Measurements from ENCODE around the gene BUD13. TPM values are rescaled to one million over a fixed set of nuclear protein-coding genes. Genes with fewer than 3 reads are reported as not detected.
A peak's percentile ranks its signal among the peaks of the same experiment; 100 is the strongest.

BUD13 gene
- total and polyA plus RNA-seq, 2 of the 13 experiments (the other 11 are each of a cell fraction or from before 2014, with no cell fraction given): 13.3 to 25.9 TPM

DNA sequence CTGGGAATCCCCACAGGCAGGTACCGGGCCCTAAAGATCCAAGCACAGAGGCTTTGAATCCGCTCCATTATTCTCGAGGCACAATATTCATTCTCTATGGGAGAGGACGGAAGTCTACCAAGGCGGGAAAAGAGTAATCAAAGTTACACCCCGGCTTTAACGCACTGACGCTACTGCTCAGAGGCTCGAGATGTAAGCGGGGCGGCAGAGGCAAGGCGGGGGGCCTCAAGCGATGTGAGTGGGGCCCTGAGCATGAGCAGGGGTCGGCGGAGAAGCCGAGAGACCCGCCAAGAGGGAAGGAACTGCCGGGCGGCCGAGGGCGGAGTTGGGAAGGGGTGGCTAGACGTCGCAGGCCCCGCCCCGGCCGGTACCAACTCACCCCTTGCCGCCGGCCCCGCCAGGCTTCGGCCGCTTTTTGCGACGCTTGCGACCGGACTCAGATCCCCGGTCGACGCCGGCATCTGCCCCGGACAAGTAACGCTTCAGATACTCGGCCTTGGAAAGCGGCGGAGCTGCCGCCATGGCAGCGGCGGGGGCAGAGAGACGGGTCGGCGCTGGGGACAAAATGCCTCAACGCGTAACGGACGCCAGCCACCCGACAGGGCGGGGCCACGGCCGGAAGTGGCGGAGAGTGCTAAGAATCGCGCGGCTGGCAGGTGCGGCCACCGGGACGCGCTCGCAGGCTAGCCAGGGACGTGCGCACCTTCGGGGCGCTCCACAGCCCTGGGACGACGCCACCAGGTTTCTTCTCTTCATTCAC is at the start of gene BUD13 (continued):
- no peak for TF ChIP-seq SP140L (CRISPR knock-in tag; IDR thresholded peaks at IDR 0.05; ENCODE audit: borderline replicate concordance)
- 0 out of 2 replicates have a peak, but pooled peaks have one; percentile 37 for TF ChIP-seq ZBTB7B (CRISPR knock-in tag; IDR thresholded peaks at IDR 0.05)
- TF ChIP-seq POLR2AphosphoS2 (IDR thresholded peaks at IDR 0.05; ENCODE audit: low read depth, low read length): no peak
- 0 out of 2 replicates have a peak, but pooled peaks have one; percentile 56 for TF ChIP-seq ZFP82 (CRISPR knock-in tag; IDR thresholded peaks at IDR 0.05; ENCODE audit: borderline replicate concordance)
- TF ChIP-seq, protein P1, sequence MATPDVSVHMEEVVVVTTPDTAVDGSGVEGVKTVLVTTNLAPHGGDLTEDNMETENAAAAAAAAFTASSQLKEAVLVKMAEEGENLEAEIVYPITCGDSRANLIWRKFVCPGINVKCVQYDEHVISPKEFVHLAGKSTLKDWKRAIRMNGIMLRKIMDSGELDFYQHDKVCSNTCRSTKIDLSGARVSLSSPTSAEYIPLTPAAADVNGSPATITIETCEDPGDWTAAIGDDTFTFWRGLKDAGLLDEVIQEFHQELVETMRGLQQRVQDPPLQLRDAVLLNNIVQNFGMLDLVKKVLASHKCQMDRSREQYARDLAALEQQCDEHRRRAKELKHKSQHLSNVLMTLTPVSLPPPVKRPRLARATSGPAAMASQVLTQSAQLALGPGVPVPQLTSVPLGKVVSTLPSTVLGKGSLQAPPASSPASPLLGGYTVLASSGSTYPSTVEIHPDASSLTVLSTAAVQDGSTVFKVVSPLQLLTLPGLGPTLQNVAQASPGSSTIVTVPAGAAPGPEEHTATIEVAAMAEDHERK (CRISPR knock-in tag; IDR thresholded peaks at IDR 0.05; ENCODE audit: low read depth): 0 out of 2 replicates have a peak, but pooled peaks have one; percentile 41
- TF ChIP-seq KDM4B (CRISPR knock-in tag; IDR thresholded peaks at IDR 0.05): peak; percentile 72; the same call in 1 of the 2 replicates
- TF ChIP-seq, protein P2, sequence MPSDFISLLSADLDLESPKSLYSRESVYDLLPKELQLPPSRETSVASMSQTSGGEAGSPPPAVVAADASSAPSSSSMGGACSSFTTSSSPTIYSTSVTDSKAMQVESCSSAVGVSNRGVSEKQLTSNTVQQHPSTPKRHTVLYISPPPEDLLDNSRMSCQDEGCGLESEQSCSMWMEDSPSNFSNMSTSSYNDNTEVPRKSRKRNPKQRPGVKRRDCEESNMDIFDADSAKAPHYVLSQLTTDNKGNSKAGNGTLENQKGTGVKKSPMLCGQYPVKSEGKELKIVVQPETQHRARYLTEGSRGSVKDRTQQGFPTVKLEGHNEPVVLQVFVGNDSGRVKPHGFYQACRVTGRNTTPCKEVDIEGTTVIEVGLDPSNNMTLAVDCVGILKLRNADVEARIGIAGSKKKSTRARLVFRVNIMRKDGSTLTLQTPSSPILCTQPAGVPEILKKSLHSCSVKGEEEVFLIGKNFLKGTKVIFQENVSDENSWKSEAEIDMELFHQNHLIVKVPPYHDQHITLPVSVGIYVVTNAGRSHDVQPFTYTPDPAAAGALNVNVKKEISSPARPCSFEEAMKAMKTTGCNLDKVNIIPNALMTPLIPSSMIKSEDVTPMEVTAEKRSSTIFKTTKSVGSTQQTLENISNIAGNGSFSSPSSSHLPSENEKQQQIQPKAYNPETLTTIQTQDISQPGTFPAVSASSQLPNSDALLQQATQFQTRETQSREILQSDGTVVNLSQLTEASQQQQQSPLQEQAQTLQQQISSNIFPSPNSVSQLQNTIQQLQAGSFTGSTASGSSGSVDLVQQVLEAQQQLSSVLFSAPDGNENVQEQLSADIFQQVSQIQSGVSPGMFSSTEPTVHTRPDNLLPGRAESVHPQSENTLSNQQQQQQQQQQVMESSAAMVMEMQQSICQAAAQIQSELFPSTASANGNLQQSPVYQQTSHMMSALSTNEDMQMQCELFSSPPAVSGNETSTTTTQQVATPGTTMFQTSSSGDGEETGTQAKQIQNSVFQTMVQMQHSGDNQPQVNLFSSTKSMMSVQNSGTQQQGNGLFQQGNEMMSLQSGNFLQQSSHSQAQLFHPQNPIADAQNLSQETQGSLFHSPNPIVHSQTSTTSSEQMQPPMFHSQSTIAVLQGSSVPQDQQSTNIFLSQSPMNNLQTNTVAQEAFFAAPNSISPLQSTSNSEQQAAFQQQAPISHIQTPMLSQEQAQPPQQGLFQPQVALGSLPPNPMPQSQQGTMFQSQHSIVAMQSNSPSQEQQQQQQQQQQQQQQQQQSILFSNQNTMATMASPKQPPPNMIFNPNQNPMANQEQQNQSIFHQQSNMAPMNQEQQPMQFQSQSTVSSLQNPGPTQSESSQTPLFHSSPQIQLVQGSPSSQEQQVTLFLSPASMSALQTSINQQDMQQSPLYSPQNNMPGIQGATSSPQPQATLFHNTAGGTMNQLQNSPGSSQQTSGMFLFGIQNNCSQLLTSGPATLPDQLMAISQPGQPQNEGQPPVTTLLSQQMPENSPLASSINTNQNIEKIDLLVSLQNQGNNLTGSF (CRISPR knock-in tag; IDR thresholded peaks at IDR 0.05): peak; percentile 61
- no peak for TF ChIP-seq NFRKB (IDR thresholded peaks at IDR 0.05)
- TF ChIP-seq ZIK1 (CRISPR knock-in tag; IDR thresholded peaks at IDR 0.05; ENCODE audit: borderline replicate concordance, low read depth): peak; percentile 72; the same call in 1 of the 2 replicates
- TF ChIP-seq, protein P3, sequence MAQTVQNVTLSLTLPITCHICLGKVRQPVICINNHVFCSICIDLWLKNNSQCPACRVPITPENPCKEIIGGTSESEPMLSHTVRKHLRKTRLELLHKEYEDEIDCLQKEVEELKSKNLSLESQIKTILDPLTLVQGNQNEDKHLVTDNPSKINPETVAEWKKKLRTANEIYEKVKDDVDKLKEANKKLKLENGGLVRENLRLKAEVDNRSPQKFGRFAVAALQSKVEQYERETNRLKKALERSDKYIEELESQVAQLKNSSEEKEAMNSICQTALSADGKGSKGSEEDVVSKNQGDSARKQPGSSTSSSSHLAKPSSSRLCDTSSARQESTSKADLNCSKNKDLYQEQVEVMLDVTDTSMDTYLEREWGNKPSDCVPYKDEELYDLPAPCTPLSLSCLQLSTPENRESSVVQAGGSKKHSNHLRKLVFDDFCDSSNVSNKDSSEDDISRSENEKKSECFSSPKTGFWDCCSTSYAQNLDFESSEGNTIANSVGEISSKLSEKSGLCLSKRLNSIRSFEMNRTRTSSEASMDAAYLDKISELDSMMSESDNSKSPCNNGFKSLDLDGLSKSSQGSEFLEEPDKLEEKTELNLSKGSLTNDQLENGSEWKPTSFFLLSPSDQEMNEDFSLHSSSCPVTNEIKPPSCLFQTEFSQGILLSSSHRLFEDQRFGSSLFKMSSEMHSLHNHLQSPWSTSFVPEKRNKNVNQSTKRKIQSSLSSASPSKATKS (CRISPR knock-in tag; IDR thresholded peaks at IDR 0.05): no peak
- TF ChIP-seq NFKB2 (CRISPR knock-in tag; IDR thresholded peaks at IDR 0.05; ENCODE audit: borderline replicate concordance): peak; percentile 94
- no peak for TF ChIP-seq GPN1 (CRISPR knock-in tag; IDR thresholded peaks at IDR 0.05; ENCODE audit: borderline replicate concordance)
- TF ChIP-seq, protein P4, sequence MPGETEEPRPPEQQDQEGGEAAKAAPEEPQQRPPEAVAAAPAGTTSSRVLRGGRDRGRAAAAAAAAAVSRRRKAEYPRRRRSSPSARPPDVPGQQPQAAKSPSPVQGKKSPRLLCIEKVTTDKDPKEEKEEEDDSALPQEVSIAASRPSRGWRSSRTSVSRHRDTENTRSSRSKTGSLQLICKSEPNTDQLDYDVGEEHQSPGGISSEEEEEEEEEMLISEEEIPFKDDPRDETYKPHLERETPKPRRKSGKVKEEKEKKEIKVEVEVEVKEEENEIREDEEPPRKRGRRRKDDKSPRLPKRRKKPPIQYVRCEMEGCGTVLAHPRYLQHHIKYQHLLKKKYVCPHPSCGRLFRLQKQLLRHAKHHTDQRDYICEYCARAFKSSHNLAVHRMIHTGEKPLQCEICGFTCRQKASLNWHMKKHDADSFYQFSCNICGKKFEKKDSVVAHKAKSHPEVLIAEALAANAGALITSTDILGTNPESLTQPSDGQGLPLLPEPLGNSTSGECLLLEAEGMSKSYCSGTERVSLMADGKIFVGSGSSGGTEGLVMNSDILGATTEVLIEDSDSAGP (CRISPR knock-in tag; IDR thresholded peaks at IDR 0.05; ENCODE audit: borderline replicate concordance): peak; percentile 92; the same call in 1 of the 2 replicates
- TF ChIP-seq, protein P5, sequence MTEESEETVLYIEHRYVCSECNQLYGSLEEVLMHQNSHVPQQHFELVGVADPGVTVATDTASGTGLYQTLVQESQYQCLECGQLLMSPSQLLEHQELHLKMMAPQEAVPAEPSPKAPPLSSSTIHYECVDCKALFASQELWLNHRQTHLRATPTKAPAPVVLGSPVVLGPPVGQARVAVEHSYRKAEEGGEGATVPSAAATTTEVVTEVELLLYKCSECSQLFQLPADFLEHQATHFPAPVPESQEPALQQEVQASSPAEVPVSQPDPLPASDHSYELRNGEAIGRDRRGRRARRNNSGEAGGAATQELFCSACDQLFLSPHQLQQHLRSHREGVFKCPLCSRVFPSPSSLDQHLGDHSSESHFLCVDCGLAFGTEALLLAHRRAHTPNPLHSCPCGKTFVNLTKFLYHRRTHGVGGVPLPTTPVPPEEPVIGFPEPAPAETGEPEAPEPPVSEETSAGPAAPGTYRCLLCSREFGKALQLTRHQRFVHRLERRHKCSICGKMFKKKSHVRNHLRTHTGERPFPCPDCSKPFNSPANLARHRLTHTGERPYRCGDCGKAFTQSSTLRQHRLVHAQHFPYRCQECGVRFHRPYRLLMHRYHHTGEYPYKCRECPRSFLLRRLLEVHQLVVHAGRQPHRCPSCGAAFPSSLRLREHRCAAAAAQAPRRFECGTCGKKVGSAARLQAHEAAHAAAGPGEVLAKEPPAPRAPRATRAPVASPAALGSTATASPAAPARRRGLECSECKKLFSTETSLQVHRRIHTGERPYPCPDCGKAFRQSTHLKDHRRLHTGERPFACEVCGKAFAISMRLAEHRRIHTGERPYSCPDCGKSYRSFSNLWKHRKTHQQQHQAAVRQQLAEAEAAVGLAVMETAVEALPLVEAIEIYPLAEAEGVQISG (CRISPR knock-in tag; IDR thresholded peaks at IDR 0.05): peak; percentile 94

All from HepG2 (cell line).